Fibroblast of lung (primary cell): Measurements from ENCODE around the gene TM9SF4.

Experiments
- CTCF ChIP-seq, 2 donors: IDR thresholded peaks in 1 of 2; conservative IDR thresholded peaks in 1 of 2; 1 replicate in 1 of 2; 2 replicates in 1 of 2; pipeline ENCODE4 v1.5.1; 2011 to 2012; ENCODE audit warnings: low read length in 2 of 2, control low read depth in 1 of 2, inconsistent platforms in 1 of 2, low read depth in 1 of 2, mild to moderate bottlenecking in 1 of 2
- EZH2 ChIP-seq: IDR thresholded peaks from 2 replicates; pipeline ENCODE4 v1.5.1; 2012; ENCODE audit warnings: low read length, control low read depth, mild to moderate bottlenecking; ENCODE audit errors: missing control alignments

GRCh38 chr20:32209850-32210605, 100.5 kb downstream of the TM9SF4 start:
- no peak for TF ChIP-seq CTCF (conservative IDR thresholded peaks at IDR 0.05 in 1 of 2, IDR thresholded peaks at IDR 0.05 in 1 of 2; ENCODE audit: low read depth in 1 of 2, low read length in 2 of 2)
- no peak for TF ChIP-seq EZH2
